ENCODE measurements around the gene SNU13. TPM values are rescaled to one million over a fixed set of nuclear protein-coding genes. Genes with fewer than 3 reads are reported as not detected.
A peak's percentile ranks its signal among the peaks of the same experiment; 100 is the strongest.

The SNU13 gene
- total and polyA plus RNA-seq, 9 donors: 88.1 to 188 (median 129) TPM

DNA sequence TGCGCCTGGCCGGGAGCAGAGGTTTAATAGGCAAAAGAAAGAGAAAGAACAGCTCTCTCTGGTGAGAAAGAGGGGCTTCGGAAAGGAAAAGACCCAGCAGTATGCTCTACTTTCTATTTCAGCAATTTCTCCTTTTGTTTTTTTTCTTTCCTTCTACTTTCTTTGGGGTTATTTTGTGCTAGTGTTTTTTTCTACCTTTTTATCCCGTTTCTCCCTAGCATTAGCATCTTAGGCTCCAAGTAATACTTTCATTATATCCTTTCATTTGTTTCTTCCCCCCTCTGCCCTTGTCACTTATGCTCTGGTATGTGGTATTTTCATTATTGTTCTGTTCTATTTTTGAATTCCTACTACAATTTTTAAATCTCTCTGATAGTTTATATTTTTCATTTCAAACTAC lies 4.5 kb downstream of the SNU13 start:
- WGBS, 3 donors: 73 to 79% (median 74%) methylated on average over 4 of the region's 4 CpGs
- H3K27me3 ChIP-seq: no peaks in the 10 kb centered on the region
- no peak overlapping the region for H3K4me3 ChIP-seq
- no peak for DNase-seq
- no peaks in the 10 kb centered on the region for H3K9me3 ChIP-seq
- intact Hi-C loops (cut with DNase I): no loop called here
- no peaks in the 10 kb centered on the region for H3K36me3 ChIP-seq
- TF ChIP-seq CTCF (IDR thresholded peaks at IDR 0.05) (no peak), EP300 (IDR thresholded peaks at IDR 0.05) (no peak), POLR2A (IDR thresholded peaks at IDR 0.05) (no peak)
- no peak overlapping the region for H3K27ac ChIP-seq
- peaks cover 1% of the 10 kb centered on the region for H3K4me1 ChIP-seq (ENCODE audit: insufficient read depth)

DNA sequence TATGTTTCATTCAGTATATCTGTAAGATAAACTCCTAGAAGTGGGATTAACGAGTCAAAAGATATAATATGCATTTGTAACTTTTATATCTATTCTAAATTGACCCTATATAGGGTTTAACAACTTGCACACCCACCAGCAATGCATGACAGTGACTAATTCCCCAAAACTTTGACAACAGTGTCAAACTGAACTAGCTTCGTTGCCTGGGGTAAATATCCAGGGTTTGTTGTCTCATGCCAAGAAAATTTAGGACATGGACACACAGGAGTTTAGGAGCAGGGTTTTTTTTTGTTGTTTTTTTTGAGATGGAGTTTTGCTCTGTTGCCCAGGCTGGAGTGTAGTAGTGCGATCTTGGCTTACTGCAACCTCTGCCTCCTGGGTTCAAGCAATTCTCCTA lies 5.1 kb downstream of the SNU13 start:
- 77 to 80% (median 79%) methylated on average over 3 of the region's 3 CpGs for WGBS, 3 donors
- no peaks in the 10 kb centered on the region for H3K9me3 ChIP-seq
- no peaks in the 10 kb centered on the region for H3K36me3 ChIP-seq
- no peaks in the 10 kb centered on the region for H3K27me3 ChIP-seq
- peaks cover 1% of the 10 kb centered on the region for H3K4me1 ChIP-seq (ENCODE audit: insufficient read depth)
- no peak overlapping the region for H3K4me3 ChIP-seq
- no peak for TF ChIP-seq CTCF (IDR thresholded peaks at IDR 0.05)
- no peak for TF ChIP-seq EP300 (IDR thresholded peaks at IDR 0.05)
- TF ChIP-seq POLR2A (IDR thresholded peaks at IDR 0.05): no peak
- no peak for DNase-seq
- H3K27ac ChIP-seq: no peak overlapping the region
- intact Hi-C loops (cut with DNase I): no loop called here

DNA sequence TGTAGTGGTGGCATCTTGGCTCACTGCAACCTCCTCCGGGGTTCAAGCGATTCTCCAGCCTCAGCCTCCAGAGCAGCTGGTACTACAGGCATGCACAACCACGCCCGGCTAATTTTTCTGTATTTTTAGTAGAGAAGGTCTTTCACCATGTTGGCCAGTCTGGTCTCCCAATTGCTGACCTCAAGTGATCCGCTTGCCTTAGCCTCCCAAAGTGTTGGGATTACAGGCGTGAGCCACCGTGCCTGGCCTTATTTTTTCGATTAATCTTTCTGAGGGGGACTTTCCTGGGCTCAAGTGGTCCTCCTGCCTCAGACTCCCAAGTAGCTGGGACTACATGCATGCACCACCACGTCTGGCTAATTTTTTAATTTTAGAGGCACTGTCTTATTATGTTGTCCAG lies 5.6 kb downstream of the SNU13 start:
- TF ChIP-seq CTCF (IDR thresholded peaks at IDR 0.05) (no peak), POLR2A (IDR thresholded peaks at IDR 0.05) (no peak), EP300 (IDR thresholded peaks at IDR 0.05) (no peak)
- no peak for DNase-seq
- Histone ChIP-seq H3K4me1 (ENCODE audit: insufficient read depth) (peaks cover 1% of the 10 kb centered on the region), H3K27me3 (no peaks in the 10 kb centered on the region), H3K27ac (peak overlapping the region; percentile 71 to 78), H3K4me3 (no peak overlapping the region), H3K9me3 (no peaks in the 10 kb centered on the region), H3K36me3 (no peaks in the 10 kb centered on the region)
- intact Hi-C loops (cut with DNase I): no loop called here
- WGBS, 3 donors: 86 to 90% (median 86%) methylated on average over 9 of the region's 9 CpGs

GRCh38 chr22:41682033-41682807 lies 6.4 kb downstream of the SNU13 start:
- 44 to 55% (median 52%) methylated on average over 50 of the region's 50 CpGs for WGBS, 3 donors
- H3K36me3 ChIP-seq: no peaks in the 10 kb centered on the region
- H3K4me3 ChIP-seq: peak overlapping the region; percentile 45
- peaks cover 1% of the 10 kb centered on the region for H3K4me1 ChIP-seq (ENCODE audit: insufficient read depth)
- no peaks in the 10 kb centered on the region for H3K9me3 ChIP-seq
- TF ChIP-seq POLR2A (IDR thresholded peaks at IDR 0.05) (peak; percentile 91), CTCF (IDR thresholded peaks at IDR 0.05) (no peak), EP300 (IDR thresholded peaks at IDR 0.05) (no peak)
- DNase-seq: peak; percentile 79 to 92 (median 90)
- peak overlapping the region; percentile 71 to 78 for H3K27ac ChIP-seq
- intact Hi-C loops (cut with DNase I): no loop called here
- H3K27me3 ChIP-seq: no peaks in the 10 kb centered on the region

All from ovary (tissue), 9 donors.